Natural killer cell (primary cell): Measurements from ENCODE around the gene C11orf52. TPM values are rescaled to one million over a fixed set of nuclear protein-coding genes. Genes with fewer than 3 reads are reported as not detected.

Experiments
- ATAC-seq, 3 donors: fragments of 150-1000 bp in 2 of 3; fragments of 200-7000 bp in 1 of 3; cut with Tn5 transposase; 1 replicate in 1 of 3; 2 replicates in 2 of 3; pipeline ENCODE4 v1.10.0; 2021; ENCODE audit warnings: mild to moderate bottlenecking in 2 of 3, moderate library complexity in 2 of 3
- DNase-seq, 2 donors: peaks; one replicate each; pipeline versions ENCODE4 v3.0.0 to v3.0.0-alpha.2; 2013 to 2021; ENCODE audit warnings: mixed read lengths in 1 of 2
- H3K27ac ChIP-seq: one replicate; pipeline ENCODE4 v1.5.1; 2013; ENCODE audit warnings: mild to moderate bottlenecking, low read length
- H3K27me3 ChIP-seq: one replicate; pipeline ENCODE4 v1.6.1; 2013; ENCODE audit warnings: low read length; ENCODE audit not compliant: control insufficient read depth, insufficient read depth
- H3K36me3 ChIP-seq: one replicate; pipeline ENCODE4 v1.6.1; 2013; ENCODE audit warnings: low read length; ENCODE audit not compliant: control insufficient read depth, insufficient read depth
- H3K4me1 ChIP-seq: one replicate; pipeline ENCODE4 v1.6.1; 2013; ENCODE audit warnings: low read length; ENCODE audit not compliant: control insufficient read depth, insufficient read depth
- H3K4me3 ChIP-seq: one replicate; pipeline ENCODE4 v1.5.1; 2013; ENCODE audit warnings: low read length
- H3K9me3 ChIP-seq: one replicate; pipeline ENCODE4 v1.6.1; 2013; ENCODE audit warnings: low read length; ENCODE audit not compliant: control insufficient read depth, insufficient read depth
- H3K27ac Mint-ChIP-seq, 2 donors: one replicate each; pipeline ENCODE4 v1.8.0; 2022; ENCODE audit warnings: mild to moderate bottlenecking in 2 of 2, mixed read lengths in 2 of 2, moderate library complexity in 1 of 2
- H3K27me3 Mint-ChIP-seq, 2 donors: one replicate each; pipeline ENCODE4 v1.8.0; 2022; ENCODE audit warnings: low read depth in 2 of 2, mixed read lengths in 2 of 2
- H3K36me3 Mint-ChIP-seq: one replicate; pipeline ENCODE4 v1.8.0; 2022; ENCODE audit warnings: mixed read lengths
- H3K4me1 Mint-ChIP-seq, 2 donors: one replicate each; pipeline ENCODE4 v1.8.0; 2022; ENCODE audit warnings: mixed read lengths in 2 of 2
- H3K4me3 Mint-ChIP-seq: one replicate; pipeline ENCODE4 v1.8.0; 2022; ENCODE audit warnings: mild to moderate bottlenecking, moderate library complexity, mixed read lengths
- H3K9me3 Mint-ChIP-seq, 2 donors: one replicate each; pipeline ENCODE4 v1.8.0; 2022; ENCODE audit warnings: mixed read lengths in 2 of 2
- WGBS: methylation state at CpG from one replicate; pipeline ENCODE4 v1.1.7; 2013; ENCODE audit warnings: missing lambda C conversion rate; ENCODE audit not compliant: insufficient coverage; 5-methylcytosine and 5-hydroxymethylcytosine counted together
- intact Hi-C: fragments of 100-400 bp; cut with micrococcal nuclease; formaldehyde crosslinking; loops from one replicate; pipeline ENCODE4 v1.14.2; 2022
- total RNA-seq, 4 donors: library from RNA; stranded (reverse); fragments of 120-200 nt in 1 of 4; gene quantifications; one replicate each; pipeline versions ENCODE4 v1.2.3 to v1.2.4, GENCODE V29; 2013 to 2022
- TF ChIP-seq, protein P1 (sequence below): fragments of 200-600 bp; IDR thresholded peaks from one replicate; pipeline ENCODE4 v1.8.0; 2022; ENCODE audit warnings: antibody characterized with exemption

The C11orf52 gene
- total RNA-seq, 3 donors from 2014 or later (not counting 1 experiment from before 2014, with no cell fraction given): not detected

DNA sequence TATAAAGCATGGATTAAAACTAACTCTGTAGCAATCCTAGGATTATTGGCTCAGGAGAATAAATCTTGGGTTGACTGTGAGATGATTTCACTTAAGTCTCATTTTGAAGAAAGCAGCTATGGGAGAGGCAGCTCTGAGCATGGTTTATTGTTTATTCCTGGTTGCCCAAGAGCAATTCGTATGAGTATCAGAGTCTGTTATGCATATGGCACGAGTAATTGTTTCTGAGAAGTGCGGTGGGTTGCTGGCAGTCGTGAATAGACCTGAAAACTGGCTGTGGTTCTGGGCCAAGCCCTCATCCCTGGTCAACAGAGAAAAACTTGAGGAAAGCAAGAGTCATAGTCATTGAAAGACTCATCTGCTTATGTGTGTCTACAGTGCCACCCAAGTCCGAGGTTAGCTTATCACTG is 45.2 kb downstream of the C11orf52 start:
- H3K27me3 ChIP-seq: no peaks in the 10 kb centered on the region
- no peaks in the 10 kb centered on the region for H3K4me1 ChIP-seq
- DNase-seq (no peak), ATAC-seq (no peak)
- no peaks in the 10 kb centered on the region for H3K36me3 ChIP-seq
- intact Hi-C loops: no loop called here
- Mint-ChIP-seq H3K27ac (no peak overlapping the region), H3K9me3 (no peaks in the 10 kb centered on the region), H3K4me3 (no peak overlapping the region), H3K36me3 (no peaks in the 10 kb centered on the region), H3K4me1 (no peaks in the 10 kb centered on the region), H3K27me3 (peaks cover 0 to 8% of the 10 kb centered on the region in 2 donors)
- no peak overlapping the region for H3K27ac ChIP-seq
- TF ChIP-seq, protein P1, sequence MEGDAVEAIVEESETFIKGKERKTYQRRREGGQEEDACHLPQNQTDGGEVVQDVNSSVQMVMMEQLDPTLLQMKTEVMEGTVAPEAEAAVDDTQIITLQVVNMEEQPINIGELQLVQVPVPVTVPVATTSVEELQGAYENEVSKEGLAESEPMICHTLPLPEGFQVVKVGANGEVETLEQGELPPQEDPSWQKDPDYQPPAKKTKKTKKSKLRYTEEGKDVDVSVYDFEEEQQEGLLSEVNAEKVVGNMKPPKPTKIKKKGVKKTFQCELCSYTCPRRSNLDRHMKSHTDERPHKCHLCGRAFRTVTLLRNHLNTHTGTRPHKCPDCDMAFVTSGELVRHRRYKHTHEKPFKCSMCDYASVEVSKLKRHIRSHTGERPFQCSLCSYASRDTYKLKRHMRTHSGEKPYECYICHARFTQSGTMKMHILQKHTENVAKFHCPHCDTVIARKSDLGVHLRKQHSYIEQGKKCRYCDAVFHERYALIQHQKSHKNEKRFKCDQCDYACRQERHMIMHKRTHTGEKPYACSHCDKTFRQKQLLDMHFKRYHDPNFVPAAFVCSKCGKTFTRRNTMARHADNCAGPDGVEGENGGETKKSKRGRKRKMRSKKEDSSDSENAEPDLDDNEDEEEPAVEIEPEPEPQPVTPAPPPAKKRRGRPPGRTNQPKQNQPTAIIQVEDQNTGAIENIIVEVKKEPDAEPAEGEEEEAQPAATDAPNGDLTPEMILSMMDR: no peak
- no peak overlapping the region for H3K4me3 ChIP-seq
- no peaks in the 10 kb centered on the region for H3K9me3 ChIP-seq
- 86% methylated on average over 5 of the region's 5 CpGs for WGBS

- ATAC-seq: no peak
- no peak for DNase-seq
- Mint-ChIP-seq H3K27me3 (peaks cover 0 to 8% of the 10 kb centered on the region in 2 donors), H3K9me3 (no peaks in the 10 kb centered on the region), H3K4me3 (no peak overlapping the region), H3K36me3 (no peaks in the 10 kb centered on the region), H3K27ac (no peak overlapping the region), H3K4me1 (no peaks in the 10 kb centered on the region)
- H3K4me3 ChIP-seq: no peak overlapping the region
- H3K27me3 ChIP-seq: no peaks in the 10 kb centered on the region
- H3K27ac ChIP-seq: no peak overlapping the region
- H3K4me1 ChIP-seq: no peaks in the 10 kb centered on the region
- no peaks in the 10 kb centered on the region for H3K36me3 ChIP-seq
- H3K9me3 ChIP-seq: no peaks in the 10 kb centered on the region
- TF ChIP-seq, protein P1: no peak
- WGBS: 98% methylated on average over 5 of the region's 5 CpGs
- intact Hi-C loops: no loop called here
Observed at GRCh38 chr11:111966678-111967077, 48.0 kb downstream of the C11orf52 start.

GRCh38 chr11:111967649-111968048 is 48.9 kb downstream of the C11orf52 start:
- Histone ChIP-seq H3K27me3 (no peaks in the 10 kb centered on the region), H3K27ac (no peak overlapping the region), H3K4me3 (no peak overlapping the region), H3K4me1 (no peaks in the 10 kb centered on the region), H3K36me3 (no peaks in the 10 kb centered on the region), H3K9me3 (no peaks in the 10 kb centered on the region)
- no peak overlapping the region for H3K27ac Mint-ChIP-seq
- 97% methylated on average over 6 of the region's 6 CpGs for WGBS
- TF ChIP-seq, protein P1: no peak
- H3K36me3 Mint-ChIP-seq: no peaks in the 10 kb centered on the region
- peaks cover 3 to 8% of the 10 kb centered on the region in 2 donors for H3K27me3 Mint-ChIP-seq
- H3K4me3 Mint-ChIP-seq: no peak overlapping the region
- no peaks in the 10 kb centered on the region for H3K4me1 Mint-ChIP-seq
- no peaks in the 10 kb centered on the region for H3K9me3 Mint-ChIP-seq
- no peak for ATAC-seq
- no peak for DNase-seq
- intact Hi-C loops: no loop called here

DNA sequence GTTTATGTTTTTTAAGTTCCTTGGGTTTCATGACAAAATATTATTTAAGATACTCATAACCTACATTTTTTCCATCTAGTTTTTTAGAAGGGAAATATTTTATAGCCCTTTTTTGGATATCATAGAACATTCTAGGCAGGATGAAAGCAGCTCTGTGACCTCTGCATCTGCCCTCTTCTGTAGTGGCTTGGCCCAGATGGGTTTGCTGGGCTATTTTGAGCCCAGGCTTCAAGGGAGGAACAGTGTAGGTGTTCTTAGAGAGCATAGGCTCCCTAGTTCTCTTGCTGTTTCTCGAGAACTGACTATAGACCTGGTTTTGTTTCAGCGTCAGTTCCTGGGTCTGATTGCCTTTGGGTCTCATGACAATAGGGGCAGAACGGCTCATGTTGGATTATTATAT is 50.6 kb downstream of the C11orf52 start:
- no peaks in the 10 kb centered on the region for H3K4me1 ChIP-seq
- no peaks in the 10 kb centered on the region for H3K27me3 ChIP-seq
- H3K36me3 ChIP-seq: no peaks in the 10 kb centered on the region
- DNase-seq (no peak), ATAC-seq (no peak)
- no peak overlapping the region for H3K4me3 Mint-ChIP-seq
- no peaks in the 10 kb centered on the region for H3K36me3 Mint-ChIP-seq
- intact Hi-C loops: no loop called here
- H3K4me1 Mint-ChIP-seq: no peaks in the 10 kb centered on the region
- H3K4me3 ChIP-seq: no peak overlapping the region
- H3K9me3 ChIP-seq: no peaks in the 10 kb centered on the region
- H3K27ac Mint-ChIP-seq: no peak overlapping the region
- peaks cover 4 to 8% of the 10 kb centered on the region in 2 donors for H3K27me3 Mint-ChIP-seq
- WGBS: 96% methylated on average over 3 of the region's 3 CpGs
- H3K27ac ChIP-seq: no peak overlapping the region
- no peaks in the 10 kb centered on the region for H3K9me3 Mint-ChIP-seq
- TF ChIP-seq, protein P1: no peak
